GM11168 (cell line): Measurements from ENCODE around the gene NOP14.
"Not testable (repeated sequence)": the region's sequence is repeated elsewhere in the genome, so short reads cannot be mapped to it uniquely, and the experiment has no call there.

Experiments
- in situ Hi-C: fragments of 300-500 bp; cut with MboI; formaldehyde crosslinking; loops from one replicate; pipeline ENCODE4 v1.12.0; 2022; ENCODE audit warnings: low sequenced_read_pairs; ENCODE audit not compliant: unreplicated experiment

Gene NOP14

GRCh38 chr4:2932951-2933565 lies 30.1 kb downstream of the NOP14 start:
- in situ Hi-C loops: no loop called here

GRCh38 chr4:2932321-2932950 lies 30.8 kb downstream of the NOP14 start:
- in situ Hi-C loops: no loop called here

GRCh38 chr4:2931512-2932301 lies 31.5 kb downstream of the NOP14 start:
- in situ Hi-C loops: no loop called here

- in situ Hi-C loops: no loop called here
Measured at GRCh38 chr4:2930758-2931511, 32.3 kb downstream of the NOP14 start.

- in situ Hi-C loops: no loop called here
Measured at GRCh38 chr4:2930135-2930757, 33.0 kb downstream of the NOP14 start.

GRCh38 chr4:2929469-2929868 lies 33.7 kb downstream of the NOP14 start:
- in situ Hi-C loops: loop anchor here (5.0 kb wide), 1 partner anchor 172 kb away; the partner anchor contains the start of gene TNIP2

GRCh38 chr4:2928242-2929176 lies 34.7 kb downstream of the NOP14 start:
- in situ Hi-C loops: loop anchor here (5.0 kb wide), 1 partner anchor 171 kb away; the partner anchor contains the start of gene TNIP2

- in situ Hi-C loops: loop anchor here (5.0 kb wide), 1 partner anchor 170 kb away; the partner anchor contains the start of gene TNIP2
Measured at GRCh38 chr4:2927696-2928075, 35.5 kb downstream of the NOP14 start.

- in situ Hi-C loops: loop anchor here (5.0 kb wide), 1 partner anchor 170 kb away; the partner anchor contains the start of gene TNIP2
Measured at GRCh38 chr4:2927016-2927695, 36.0 kb downstream of the NOP14 start.

- in situ Hi-C loops: loop anchor here (5.0 kb wide), 1 partner anchor 169 kb away; the partner anchor contains the start of gene TNIP2
Measured at GRCh38 chr4:2925931-2926860, 37.0 kb downstream of the NOP14 start.

- in situ Hi-C loops: loop anchor here (5.0 kb wide), 1 partner anchor 168 kb away; the partner anchor contains the start of gene TNIP2
Measured at GRCh38 chr4:2925496-2925895, 37.7 kb downstream of the NOP14 start.

- in situ Hi-C loops: loop anchor here (5.0 kb wide), 1 partner anchor 168 kb away; the partner anchor contains the start of gene TNIP2
Measured at GRCh38 chr4:2924765-2925301, 38.4 kb downstream of the NOP14 start.

- in situ Hi-C loops: no loop called here
Measured at GRCh38 chr4:2924286-2924685, 38.9 kb downstream of the NOP14 start.

- in situ Hi-C loops: no loop called here
Measured at GRCh38 chr4:2923668-2924173, 39.5 kb downstream of the NOP14 start.

GRCh38 chr4:2923141-2923551 lies 40.1 kb downstream of the NOP14 start:
- in situ Hi-C loops: no loop called here

- in situ Hi-C loops: not testable (repeated sequence)
Measured at GRCh38 chr4:2922453-2923101, 40.6 kb downstream of the NOP14 start.
